ENCODE results near the gene MINDY1.
A peak's percentile ranks its signal among the peaks of the same experiment; 100 is the strongest.

Gene MINDY1, protein sequence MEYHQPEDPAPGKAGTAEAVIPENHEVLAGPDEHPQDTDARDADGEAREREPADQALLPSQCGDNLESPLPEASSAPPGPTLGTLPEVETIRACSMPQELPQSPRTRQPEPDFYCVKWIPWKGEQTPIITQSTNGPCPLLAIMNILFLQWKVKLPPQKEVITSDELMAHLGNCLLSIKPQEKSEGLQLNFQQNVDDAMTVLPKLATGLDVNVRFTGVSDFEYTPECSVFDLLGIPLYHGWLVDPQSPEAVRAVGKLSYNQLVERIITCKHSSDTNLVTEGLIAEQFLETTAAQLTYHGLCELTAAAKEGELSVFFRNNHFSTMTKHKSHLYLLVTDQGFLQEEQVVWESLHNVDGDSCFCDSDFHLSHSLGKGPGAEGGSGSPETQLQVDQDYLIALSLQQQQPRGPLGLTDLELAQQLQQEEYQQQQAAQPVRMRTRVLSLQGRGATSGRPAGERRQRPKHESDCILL

DNA sequence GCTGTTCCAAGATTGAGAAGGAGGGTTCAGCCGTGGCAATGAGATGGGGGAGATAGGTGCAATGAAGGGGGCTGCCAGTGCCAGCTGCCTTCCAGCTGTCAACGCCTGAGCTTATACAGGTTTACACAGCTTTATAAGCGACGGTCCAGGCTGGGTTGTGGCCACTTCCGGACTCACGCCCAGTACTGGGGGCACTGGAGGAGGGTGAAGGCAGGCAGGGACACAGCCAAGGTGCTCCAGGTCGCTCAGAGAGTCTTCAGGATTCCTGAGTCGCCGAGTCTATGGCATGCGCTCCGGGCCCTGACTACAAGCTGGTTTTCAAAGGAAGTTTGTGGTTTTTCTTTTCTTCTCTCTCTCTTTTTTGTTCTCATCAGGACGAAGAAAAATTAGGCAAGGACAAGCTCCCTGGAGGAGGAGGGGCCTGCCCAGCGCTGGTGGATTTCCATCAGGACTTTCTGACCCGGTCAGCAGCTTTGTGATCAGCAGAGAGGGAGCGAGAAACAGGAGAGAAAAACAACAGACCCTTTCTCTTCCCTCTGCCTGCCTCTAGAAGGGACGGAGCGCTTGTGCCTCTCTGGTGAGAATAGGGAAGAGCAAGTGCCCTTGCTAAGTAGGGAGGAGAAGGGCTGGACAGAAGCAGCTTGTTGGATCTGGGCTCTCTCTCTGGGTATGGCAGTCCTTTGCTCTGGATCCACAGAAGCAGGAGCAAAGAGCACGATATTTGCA, at the start of gene MINDY1:
Gene MINDY1 (minus strand): TSS at position 576 of the 726 bp plus-strand sequence. CDS start 4,285 bp downstream, outside the sequence.
- peak; percentile 64 for DNase-seq (ENCODE audit: low spot score)

DNA sequence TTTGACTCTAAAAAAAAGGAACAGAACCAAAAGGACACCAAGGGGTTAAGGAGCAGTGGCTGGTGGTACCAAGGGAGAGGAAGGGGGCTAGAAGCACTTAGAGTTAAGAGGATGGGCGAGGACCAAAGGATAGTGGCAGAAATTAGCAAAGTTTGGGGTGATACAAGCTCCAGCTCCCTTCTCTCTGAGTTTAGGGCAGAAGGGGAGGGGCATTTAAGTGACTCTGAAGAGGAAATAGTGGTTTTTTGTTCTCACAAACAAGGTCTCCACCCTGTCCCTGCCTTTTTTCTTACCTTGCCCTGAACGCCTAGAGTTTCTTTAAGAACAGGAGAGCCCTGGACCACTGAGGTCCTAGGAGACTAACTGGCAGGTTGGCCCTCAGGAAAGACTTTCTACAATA, 49.4 kb upstream of the MINDY1 start:
- DNase-seq (ENCODE audit: low spot score), result no peak

DNA sequence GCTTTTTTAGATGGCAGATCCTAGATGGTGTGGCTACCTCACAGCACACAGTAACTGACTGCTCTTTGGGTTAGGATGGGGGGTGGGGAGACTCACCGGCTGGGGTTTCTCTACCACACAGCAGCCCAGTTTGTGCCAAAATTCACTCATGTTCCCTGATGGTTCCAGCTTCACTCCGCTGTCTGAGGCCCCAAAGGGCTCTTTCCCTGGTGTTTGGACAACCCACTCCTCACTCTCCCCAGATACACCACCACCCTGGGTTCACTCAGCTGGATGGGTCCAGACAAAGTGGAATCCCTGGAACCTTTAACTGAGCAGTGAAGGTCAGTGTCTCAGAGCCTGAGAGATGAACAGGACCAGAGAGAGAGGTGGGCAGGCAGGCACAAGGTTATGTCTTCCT, 48.9 kb upstream of the MINDY1 start:
- no peak for DNase-seq (ENCODE audit: low spot score)

DNA sequence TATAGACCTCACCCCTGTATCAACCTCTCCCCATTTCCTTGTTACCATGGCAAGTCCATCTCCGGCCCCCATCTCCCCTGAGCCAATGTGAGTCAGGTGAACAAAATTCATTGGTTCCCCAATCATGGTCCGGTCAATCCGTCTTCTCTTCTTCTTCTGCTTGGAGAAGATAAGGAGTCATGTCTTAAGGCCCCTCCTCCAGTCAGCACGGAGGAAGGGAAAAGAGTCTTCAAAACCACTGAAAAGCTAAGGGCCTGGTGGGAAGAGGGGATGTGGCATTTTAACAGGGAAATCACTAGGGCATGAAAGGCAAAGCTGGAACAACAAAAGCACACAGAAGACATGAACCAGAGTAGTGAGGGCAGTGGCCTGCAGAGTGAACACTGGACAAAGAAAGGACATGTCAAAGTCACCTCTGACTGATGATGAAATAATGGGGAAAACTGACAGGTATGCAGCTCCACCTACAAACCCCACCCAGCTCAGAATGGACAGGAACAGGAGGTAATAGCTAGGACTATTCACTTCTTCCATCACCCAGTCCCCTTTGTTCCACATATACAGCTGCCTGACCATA, 48.4 kb upstream of the MINDY1 start:
- no peak for DNase-seq (ENCODE audit: low spot score)

DNA sequence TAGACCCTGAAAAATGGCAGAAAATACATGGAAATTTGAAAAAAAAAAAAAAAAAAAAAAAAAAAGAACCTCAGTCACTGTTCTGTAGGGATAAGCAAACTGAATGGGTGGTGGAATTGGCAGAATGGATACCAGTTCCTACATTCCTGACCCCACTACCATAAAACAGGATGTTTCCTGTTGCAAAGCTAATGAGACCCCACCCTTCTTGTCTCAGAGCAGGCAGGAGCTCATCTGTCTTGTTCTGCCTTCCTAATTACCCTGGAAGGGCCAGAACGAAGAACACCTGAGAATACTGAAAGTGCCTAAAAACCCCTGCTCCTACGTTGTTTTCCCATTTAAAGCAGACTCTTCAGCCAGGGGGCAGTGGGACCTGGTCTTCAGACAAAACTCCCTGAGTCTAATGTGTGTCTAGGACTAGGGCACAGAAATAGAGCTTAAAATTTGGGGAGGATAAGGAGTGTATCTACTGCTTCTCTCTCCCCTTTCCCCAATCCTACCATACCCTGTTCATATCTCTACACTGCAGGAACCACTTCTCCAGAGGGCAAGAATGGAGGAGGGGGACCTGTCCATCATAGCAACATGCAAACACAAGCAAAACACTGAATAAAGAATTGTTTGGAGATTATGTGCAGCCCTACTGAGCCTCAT, 44.8 kb upstream of the MINDY1 start:
- DNase-seq (ENCODE audit: low spot score), result no peak

DNA sequence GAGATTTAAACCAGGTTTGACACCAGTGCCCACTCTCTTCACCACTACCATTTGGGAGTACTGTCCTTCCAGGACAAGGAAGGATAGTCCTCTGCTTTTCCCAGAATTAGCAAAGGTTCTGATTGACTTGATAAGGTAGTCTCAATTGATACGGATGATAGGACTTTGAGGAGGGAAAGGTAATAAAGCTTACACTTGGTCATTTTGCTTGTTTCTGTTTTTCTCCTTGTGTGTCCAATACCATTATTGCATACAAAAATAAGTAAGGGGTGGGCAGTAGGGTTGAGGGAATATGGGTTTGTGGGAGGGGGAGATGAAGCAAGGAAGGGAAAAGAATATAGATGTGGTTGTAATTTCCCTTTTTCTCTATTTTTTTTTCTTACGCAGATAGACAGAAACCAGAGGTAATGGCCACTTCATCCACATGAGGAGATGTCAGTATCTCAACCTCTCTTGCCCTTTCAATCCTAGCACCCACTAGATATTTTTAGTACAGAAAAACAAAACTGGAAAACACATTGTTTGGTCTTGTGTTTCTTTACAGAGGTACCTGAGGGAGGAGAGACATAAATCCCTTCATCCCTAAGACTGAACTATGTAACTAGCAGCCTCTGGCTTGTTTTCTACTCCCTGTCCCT, 43.5 kb upstream of the MINDY1 start:
- no peak for DNase-seq (ENCODE audit: low spot score)

DNA sequence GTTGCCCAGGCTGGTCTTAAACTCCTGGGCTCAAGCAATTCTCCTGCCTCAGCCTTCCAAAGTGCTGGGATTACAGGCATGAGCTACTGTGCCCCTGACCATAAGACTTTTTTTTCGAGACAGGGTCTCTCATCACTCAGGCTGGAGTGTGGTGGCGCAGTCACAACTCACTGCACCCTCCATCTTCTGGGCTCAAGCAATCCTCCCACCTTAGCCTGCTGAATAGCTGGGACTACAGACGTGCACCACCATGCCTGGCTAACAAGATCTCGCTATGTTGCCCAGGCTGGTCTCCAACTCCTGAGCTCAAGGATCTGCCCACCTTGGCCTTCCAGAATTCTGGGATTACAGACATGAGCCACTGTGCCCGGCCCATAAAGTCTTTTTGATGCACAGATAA, 42.8 kb upstream of the MINDY1 start:
- DNase-seq (ENCODE audit: low spot score), result no peak

DNA sequence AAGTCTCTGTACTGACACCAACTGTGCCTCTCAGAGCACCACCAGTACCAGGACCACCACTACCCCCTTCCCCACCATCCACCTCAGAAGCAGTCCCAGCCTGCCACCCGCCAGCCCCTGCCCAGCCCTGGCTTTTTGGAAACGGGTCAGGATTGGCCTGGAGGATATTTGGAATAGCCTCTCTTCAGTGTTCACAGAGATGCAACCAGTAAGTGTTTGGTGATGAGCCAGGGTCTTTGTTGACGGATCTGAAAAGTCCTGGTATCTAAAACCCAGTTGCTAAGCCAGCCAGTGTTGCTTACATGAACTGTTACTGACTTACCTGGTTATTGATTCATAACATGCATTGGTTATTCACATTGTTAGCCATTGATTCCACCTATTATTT, 41.9 kb upstream of the MINDY1 start:
- no peak for DNase-seq (ENCODE audit: low spot score)

DNA sequence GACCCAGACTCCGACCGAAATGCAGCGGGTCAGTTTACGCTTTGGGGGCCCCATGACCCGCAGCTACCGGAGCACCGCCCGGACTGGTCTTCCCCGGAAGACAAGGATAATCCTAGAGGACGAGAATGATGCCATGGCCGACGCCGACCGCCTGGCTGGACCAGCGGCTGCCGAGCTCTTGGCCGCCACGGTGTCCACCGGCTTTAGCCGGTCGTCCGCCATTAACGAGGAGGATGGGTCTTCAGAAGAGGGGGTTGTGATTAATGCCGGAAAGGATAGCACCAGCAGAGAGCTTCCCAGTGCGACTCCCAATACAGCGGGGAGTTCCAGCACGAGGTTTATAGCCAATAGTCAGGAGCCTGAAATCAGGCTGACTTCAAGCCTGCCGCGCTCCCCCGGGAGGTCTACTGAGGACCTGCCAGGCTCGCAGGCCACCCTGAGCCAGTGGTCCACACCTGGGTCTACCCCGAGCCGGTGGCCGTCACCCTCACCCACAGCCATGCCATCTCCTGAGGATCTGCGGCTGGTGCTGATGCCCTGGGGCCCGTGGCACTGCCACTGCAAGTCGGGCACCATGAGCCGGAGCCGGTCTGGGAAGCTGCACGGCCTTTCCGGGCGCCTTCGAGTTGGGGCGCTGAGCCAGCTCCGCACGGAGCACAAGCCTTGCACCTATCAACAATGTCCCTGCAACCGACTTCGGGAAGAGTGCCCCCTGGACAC, 41.4 kb upstream of the MINDY1 start:
- peak; percentile 71 for DNase-seq (ENCODE audit: low spot score)

DNA sequence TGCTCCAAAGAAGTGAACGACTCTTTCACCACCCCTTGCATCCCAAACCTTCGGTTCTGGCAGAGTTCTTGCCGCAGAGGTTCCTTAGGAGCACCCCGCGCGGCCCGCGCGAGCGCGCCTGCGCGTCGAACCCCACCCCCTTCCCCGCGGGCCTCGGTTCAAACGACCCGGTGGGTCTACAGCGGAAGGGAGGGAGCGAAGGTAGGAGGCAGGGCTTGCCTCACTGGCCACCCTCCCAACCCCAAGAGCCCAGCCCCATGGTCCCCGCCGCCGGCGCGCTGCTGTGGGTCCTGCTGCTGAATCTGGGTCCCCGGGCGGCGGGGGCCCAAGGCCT, 40.9 kb upstream of the MINDY1 start, which contains the start of gene C1orf56:
Gene C1orf56 (plus strand): TSS at position 161 of the 334 bp plus-strand sequence. CDS start 97 bp downstream, at position 258.
- DNase-seq (ENCODE audit: low spot score), result no peak

DNA sequence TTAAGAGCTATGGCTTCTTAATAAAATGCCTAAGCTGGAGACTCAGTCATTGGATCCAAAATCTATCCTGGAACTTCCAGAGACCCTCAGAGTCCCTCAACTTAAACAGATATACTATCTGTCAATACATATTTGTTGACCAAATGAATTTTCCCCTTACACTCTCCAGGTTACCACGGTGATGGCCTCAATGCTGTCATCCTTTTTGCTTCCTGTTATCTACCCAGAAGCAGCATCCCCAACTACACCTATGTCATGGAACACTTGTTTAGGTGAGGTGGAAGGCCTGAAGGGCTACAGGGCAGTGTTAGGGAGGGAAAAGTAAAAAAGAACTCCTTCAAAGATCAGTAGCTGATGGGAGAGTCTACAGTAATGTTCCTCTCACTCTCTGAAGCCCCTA, 36.5 kb upstream of the MINDY1 start:
- DNase-seq (ENCODE audit: low spot score), result no peak

DNA sequence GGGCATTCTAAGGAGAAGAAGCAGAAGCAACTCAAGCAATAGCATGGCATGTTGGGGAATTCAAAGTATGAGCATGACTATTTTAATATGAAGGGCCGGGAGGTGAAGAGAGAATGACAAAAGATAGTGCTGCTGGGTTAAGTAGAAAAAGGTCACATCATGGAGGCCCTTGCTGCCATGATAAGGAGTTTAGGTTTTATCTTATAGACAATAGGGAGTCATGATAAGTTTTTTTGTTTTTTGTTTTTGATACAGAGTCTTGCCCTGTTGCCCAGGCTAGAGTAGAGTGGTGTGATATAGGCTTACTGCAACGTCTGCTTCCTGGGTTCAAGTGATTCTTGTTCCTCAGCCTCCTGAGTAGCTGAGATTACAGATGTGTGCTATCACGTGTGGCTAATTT, 32.8 kb upstream of the MINDY1 start:
- DNase-seq (ENCODE audit: low spot score), result no peak

DNA sequence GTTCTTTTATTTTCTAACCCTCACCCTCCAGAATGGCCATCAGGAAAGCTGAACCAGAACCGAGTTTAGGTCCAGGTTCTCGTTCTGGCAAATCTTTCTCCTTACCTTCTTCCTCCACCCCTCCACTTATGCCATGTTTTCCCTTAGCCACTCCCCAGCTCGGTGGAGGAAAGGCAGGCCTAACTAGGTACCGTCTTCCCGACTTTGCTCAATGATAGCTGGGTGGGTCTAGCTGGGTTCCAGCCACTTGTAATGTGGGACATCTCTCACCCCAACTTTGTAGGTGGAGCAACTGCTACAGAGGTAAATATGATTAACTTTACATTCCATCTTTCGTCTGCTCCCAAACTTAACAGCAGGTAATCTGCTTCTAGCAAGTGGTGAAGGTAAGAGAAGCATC, 30.3 kb upstream of the MINDY1 start:
- DNase-seq (ENCODE audit: low spot score), result no peak

DNA sequence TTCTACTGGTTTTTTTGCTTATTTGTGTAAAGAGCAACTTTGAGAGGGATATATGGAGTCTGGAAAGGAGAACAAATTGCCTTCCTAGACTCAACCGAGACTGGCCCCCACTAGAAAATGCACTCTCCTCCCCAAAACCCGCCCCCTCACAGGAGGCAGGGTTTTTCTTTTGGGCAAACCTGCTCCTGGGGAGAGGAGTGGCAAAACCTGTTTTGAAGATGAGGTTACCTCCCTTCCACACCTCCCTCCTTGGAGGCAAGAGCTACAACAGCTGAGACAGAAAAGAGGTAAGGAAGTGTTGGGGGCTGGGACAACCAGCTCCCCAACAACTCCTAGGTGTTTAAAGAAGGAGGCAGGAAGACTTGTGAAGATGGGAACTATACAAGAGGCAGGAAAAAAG, 29.7 kb upstream of the MINDY1 start, which contains the start of gene BNIPL:
Gene BNIPL (plus strand): TSS at position 231 of the 400 bp plus-strand sequence. CDS start 140 bp downstream, at position 371.
- no peak for DNase-seq (ENCODE audit: low spot score)

DNA sequence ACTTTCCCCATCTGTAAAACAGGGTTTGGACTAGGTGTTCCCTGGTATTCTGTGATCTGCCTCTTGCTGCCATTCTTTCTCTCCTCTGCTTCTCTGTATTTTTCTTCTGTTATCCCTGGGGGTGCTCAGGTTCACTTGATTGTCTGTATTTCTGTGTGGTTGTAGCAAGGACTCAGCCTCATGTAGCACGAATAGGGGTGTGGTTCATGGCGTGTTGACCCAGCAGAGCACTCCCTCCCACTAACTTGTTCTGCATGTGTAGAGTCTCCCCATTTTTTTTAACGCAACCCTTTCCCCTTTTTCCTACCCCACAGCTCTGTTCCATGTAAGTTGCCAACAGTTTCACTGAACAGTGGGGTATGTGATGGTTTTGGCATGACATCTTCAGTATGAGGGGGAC, 28.5 kb upstream of the MINDY1 start:
- DNase-seq (ENCODE audit: low spot score), result no peak

DNA sequence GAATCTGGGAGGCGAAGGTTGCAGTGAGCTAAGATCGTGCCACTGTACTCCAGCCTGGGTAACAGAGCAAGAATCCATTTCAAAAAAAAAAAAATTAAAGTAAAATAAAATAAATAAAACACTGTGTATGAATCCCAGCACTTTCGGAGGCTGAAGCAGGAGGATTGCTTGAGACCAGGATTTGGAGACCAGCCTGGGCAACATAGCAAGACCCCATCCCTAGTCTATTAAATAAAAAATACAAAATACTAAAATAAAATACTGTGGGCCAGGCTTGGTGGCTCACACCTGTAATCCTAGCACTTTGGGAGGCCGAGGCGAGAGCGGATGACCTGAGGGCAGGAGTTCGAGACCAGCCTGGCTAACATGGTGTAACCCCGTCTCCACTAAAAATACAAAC, 25.5 kb upstream of the MINDY1 start:
- no peak for DNase-seq (ENCODE audit: low spot score)

DNA sequence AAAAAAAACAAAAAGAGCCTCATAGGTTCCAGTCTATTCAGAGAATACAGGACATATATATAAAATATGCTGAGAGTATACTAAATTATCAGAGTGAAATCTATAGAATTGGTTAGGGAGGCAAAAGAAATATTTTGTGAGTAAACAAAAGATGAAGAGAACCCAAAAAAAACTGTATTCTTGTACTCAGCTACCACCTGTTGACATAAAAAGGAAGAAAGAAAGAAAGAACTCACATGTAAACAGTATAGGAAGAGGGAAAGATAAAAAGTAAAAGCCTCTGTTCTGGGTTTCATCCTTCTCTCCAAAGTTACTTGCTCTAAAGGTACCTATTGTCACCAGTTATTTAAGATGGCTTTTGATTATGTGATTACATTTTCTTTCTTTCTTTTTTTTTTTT, 19.8 kb upstream of the MINDY1 start:
- DNase-seq (ENCODE audit: low spot score), result no peak

DNA sequence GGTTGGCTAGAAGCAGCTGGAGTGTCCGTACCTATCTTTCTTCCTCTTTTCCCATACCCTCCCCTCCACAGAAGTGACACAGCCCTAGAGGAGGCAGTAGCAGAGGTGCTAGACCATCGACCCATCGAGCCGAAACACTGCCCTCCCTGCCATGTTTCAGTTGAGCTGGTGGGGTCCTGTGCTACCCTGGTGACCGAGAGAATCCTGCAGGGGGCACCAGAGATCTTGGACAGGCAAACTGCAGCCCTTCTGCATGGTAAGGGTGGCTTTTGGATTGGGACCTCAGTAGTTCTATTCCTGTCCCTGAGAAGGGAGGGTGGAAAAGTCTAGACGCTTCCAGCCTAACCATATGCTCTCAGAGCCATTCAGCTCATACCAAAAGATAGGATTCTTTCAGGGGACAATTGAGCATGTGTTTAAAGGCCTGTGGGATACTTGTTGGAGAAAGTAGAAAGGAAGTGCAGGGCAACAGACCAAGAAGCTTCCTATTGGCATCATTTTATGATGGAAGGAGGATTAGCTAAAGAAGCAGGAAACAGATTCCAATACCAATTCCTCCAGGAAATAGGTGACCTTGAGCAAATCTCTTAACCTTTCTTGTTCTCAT, 17.9 kb upstream of the MINDY1 start:
- DNase-seq (ENCODE audit: low spot score), result peak; percentile 39

DNA sequence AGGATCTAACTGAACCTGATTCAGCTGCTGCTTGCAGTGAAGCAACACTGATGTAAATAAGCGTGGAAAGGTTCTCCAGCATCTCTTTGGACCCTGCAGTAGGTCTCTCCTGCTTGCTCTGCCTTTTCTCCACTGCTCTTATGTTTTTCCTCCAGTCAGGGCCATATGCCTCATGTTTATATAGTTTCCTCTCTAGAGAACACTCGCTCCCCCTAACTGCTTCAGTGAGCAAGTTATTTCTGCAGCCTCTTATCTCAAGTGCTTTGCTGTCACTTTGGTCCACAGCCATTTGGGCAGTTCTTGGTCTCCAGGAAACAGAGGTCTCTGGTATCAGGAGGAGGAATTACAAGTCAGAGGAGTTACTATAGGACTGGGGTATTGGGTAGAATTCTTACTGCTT, 6.8 kb upstream of the MINDY1 start:
- DNase-seq (ENCODE audit: low spot score), result no peak

DNA sequence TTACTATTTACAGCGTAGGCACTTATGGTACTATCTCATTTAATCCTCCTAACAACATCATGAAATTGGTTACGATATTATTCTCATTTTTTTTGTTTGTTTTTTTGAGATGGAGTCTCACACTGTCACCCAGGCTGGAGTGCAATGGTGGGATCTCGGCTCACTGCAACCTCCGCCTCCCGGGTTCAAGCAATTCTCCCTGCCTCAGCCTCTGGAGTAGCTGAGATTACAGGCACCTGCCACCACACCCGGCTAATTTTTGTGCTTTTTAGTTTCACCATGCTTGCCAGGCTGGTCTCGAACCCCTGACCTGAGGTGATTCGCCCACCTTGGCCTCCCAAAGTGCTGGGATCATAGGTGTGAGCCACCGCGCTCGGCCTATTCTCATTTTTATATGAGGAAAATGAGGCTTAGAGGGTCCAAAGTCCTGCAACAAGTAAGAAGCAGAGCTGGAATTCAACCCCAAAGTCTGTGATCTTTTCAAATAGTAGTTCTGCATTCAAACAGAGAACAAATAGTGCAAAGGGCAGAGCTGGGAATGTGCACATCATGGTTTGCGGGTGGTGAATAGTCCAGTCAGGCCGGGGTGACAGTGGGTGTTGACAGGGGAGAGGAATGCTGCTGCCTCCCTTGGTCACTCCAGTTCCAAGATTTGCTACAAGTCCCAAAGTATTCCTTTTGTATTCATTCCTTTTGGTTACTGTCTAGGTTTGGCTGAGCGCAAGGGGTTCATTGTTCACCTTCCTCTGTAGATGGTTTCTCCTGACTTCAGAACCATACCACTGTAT, 6.2 kb upstream of the MINDY1 start:
- DNase-seq (ENCODE audit: low spot score), result no peak

Measured in kidney capillary endothelial cell (primary cell).